Measurements from ENCODE around the gene ST14.
"Not testable (repeated sequence)": the region's sequence is repeated elsewhere in the genome, so short reads cannot be mapped to it uniquely, and the experiment has no call there.

Gene ST14

DNA sequence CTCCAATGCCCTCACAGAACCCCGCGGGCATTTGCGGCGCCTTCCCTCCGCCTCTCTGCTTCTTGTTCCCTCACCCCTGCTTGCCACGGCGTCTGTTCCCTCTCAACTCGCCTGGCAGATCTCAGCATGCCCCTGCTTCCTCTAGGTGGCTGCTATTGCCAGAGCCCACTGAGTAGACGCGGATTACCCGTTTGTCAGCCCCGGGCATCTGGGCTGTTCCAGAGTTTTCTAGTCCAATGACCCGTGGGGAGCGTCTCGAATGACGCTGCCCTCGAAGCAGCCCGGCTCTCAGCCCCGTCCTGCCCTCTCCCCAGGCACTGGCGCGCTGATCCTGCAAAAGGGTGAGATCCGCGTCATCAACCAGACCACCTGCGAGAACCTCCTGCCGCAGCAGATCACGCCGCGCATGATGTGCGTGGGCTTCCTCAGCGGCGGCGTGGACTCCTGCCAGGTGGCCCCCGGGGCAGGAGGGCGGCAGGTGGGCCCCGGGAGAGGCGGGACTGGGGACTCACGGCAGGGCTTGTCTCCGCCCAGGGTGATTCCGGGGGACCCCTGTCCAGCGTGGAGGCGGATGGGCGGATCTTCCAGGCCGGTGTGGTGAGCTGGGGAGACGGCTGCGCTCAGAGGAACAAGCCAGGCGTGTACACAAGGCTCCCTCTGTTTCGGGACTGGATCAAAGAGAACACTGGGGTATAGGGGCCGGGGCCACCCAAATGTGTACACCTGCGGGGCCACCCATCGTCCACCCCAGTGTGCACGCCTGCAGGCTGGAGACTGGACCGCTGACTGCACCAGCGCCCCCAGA is 49.7 kb downstream of the ST14 start:
- DNase-seq (ENCODE audit: low read depth) = no peak

DNA sequence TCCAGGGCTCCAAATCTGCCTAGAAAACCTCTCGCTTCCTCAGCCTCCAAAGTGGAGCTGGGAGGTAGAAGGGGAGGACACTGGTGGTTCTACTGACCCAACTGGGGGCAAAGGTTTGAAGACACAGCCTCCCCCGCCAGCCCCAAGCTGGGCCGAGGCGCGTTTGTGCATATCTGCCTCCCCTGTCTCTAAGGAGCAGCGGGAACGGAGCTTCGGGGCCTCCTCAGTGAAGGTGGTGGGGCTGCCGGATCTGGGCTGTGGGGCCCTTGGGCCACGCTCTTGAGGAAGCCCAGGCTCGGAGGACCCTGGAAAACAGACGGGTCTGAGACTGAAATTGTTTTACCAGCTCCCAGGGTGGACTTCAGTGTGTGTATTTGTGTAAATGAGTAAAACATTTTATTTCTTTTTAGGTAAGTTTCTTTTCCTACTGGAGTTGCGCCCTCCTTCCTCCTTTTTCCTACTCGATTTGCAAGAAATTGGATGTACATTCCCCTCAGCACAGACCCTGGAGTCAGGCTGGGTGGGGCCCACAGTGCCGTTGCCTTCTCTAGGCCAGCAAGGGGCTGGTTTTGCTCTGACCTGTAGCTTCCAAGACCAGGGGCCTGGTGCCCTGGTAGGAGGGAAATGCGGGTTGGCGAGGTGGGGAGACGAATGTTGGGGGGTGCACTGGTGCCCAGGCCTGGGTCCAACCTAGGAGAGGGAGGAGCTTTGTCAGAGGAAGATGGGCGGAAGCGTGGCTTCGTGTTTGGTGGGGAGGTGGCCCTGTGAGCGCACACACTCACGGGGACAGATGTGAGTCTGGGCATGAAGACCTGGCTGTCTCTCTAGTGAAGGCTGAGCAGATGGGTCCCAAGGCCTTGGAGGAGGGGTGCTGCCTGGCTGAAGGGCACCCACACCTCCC is 50.6 kb downstream of the ST14 start:
- DNase-seq (ENCODE audit: low read depth) = no peak

DNA sequence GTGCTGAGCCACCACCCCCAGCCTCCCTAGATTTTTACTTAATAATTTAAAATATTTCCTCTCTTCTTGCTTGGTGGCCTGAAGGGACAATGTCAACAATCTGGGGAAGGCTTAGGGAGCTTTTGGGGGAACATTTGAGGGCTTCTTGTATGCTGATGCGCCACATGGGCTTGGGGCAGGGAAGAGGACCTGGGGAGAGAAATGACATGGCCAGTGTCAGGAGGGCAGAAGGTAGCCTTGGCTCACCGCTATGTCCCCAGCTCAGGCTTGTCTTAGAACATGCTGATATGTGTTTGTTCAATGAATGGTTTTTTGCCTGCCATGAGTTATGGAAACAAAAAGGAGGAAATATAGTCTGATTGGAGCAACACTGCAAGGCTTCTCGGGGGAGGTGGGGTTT is 51.6 kb downstream of the ST14 start:
- no peak for DNase-seq (ENCODE audit: low read depth)

DNA sequence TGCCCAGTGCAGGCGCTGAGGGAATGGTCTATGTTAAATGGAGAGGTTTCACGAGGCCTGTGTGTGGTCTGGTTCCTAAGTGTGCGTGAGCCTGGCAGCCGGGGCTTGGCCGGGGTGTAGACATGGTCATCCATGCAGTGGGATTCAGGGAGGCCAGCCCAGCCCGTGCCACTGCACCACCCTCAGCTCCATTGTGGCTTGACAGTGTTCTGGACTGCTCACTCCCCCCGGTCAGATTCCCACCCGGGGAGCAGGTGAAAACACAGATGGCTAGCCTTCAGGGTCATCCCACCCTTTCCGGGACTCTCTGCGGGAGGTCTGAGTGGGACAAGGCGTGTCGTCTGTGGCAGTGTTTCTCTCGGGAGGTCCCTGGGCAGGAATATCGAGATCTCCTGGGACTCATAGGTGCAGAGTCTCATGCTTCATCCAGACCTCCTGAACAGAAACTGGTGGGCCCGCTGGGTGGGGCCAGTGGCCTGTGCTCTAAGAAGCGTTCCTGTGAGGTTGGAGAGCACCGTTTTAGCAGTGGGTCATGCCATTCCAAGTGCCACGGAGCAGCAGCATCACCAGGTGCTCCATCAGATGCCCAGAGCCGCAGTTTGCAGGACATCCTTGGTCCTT is 52.3 kb downstream of the ST14 start:
- DNase-seq (ENCODE audit: low read depth) = no peak

- no peak for DNase-seq (ENCODE audit: low read depth)
These were observed 52.9 kb downstream of the ST14 start for GRCh38 chr11:130212431-130212961.

DNA sequence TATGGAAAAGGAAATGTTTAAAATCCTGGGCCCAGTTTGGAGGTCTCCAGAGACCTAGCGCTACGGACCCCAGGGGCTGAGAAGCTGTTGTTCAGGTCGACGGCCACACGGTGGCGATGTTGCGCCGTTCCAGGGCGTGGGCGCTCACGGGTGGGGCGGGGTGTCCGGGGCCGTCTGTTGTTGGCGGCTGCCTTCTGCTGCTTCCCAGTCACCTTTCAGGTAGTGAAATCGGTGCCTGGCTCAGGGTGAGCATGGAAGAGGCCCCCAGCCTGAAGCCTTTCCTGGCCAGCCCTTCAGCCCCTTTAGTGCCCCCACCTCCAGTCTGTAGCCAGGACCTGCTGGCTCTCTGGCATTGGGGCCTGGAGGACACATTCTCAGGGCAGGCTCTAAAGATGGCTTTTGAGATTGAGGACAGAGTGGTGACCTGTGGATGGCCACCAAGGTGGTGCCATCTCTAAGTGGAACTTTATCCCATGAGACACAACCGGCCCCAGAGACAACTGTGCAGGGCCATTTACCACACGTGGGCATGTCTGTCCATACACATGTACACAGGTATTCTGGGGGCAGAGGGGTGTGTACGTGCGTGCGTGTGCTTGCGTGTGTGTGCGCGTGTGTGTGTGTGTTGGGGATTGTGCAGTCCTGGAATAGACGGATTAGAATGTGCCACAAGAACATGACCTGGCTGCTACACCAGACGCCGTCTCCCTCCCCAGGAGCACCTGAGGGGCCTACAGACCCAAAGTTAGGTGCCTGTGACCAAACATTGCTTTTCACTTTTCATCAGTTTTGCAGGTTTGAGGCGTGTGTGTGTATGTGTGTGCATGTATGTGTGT is 53.8 kb downstream of the ST14 start:
- DNase-seq (ENCODE audit: low read depth) = peak; percentile 51

GRCh38 chr11:130213979-130214281 is 54.3 kb downstream of the ST14 start:
- no peak for DNase-seq (ENCODE audit: low read depth)

DNA sequence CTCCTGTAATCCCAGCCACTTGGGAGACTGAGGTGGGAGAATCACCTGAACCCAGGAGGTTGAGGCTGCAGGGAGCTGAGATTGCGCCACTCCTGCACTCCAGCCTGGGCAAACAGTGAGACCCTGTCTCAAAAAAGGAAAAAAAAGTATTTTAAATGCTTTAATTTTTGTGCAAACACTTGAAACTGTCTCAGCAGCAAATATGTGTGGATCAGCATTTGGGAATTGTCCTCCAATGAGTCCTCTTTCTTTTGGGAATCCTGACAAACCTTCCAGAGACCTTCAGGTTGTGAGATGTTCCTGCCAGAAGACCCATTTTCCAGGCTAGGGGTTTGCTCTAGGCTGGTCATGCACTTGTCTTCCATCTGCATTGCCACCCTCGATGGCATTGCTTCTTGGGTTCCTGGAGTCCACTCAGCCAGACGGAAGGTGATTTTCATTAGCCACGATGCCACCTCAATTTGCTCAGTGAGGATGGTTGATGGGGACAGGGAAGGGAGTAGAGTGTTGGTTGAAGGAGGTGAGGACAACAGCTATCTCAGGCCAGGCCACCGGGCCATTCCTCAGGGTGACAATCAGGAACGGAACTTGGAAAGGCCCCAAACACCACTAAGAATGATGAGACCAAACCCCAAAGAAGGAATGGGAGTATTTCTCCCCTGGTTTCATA is 55.4 kb downstream of the ST14 start:
- DNase-seq (ENCODE audit: low read depth) = no peak

- DNase-seq (ENCODE audit: low read depth) = no peak
These were observed 56.1 kb downstream of the ST14 start for GRCh38 chr11:130215531-130216220.

- no peak for DNase-seq (ENCODE audit: low read depth)
These were observed 56.6 kb downstream of the ST14 start for GRCh38 chr11:130216221-130216550.

GRCh38 chr11:130216591-130217132 is 57.1 kb downstream of the ST14 start:
- no peak for DNase-seq (ENCODE audit: low read depth)

- DNase-seq (ENCODE audit: low read depth) = no peak
These were observed 57.8 kb downstream of the ST14 start for GRCh38 chr11:130217133-130218031.

DNA sequence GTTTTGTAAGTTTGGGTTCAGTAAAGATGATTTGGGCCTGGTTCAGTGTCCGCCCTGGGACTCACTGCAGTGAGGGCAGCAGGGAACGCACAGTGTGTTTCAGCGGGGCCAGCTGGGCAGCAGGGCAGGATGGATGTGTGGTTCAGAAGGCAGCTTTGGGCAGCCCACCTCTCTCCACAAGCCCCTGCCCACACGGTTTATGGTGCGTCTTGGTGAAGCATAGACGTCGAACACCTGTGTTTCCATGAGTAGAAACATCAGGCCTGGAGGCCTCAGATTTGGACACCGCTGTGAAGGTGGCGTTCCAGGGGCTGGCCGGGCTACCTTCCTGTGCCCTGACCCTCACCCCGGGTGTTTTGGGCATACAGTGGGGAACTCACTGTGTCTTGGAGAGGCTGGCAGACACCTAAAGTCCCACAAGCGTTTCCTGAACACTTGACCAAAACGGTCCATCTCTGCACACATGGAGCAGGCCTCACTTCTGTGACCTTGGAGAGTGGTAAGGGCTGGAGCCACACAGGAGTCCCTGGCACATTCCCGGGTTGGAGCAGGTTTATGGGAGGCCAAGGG is 59.0 kb downstream of the ST14 start:
- no peak for DNase-seq (ENCODE audit: low read depth)

- DNase-seq (ENCODE audit: low read depth) = no peak
These were observed 59.6 kb downstream of the ST14 start for GRCh38 chr11:130219148-130219547.

DNA sequence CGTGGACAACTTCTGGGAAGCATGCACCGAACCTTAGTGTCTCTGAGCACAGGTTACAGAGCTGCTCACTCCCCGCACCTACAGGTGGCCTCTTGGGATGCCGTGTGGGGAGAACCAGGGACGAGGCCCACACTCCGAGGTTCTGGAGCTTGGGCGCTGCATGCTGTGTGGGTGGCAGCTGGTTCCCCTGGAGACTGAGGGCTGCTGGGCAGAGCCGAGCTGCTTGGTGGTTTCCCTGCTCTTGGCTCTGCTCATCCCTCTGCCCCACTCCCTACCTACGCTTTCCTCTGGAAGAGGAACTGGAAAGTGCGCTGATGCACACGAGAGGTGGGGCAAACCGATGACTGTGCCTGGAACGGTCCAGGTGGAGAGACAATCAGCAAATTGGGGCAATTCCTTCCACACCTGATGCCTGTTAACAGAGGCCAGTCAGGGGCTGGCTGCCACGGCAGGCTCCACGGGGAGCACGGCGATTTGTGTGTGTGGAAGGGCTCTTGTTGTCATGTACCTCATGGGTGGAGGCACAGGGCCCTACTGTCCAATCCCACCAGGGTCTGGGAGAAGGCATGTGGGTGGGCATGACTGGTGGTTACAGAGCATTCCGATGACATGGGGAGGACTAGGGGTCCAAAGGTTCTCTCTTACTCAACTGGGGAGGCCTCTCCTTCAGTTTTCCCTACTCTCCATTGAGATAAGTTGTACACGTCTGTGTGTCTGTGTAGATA is 60.9 kb downstream of the ST14 start:
- DNase-seq (ENCODE audit: low read depth) = no peak

GRCh38 chr11:130223291-130223971 is 63.8 kb downstream of the ST14 start:
- peak; percentile 4 for DNase-seq (ENCODE audit: low read depth)

DNA sequence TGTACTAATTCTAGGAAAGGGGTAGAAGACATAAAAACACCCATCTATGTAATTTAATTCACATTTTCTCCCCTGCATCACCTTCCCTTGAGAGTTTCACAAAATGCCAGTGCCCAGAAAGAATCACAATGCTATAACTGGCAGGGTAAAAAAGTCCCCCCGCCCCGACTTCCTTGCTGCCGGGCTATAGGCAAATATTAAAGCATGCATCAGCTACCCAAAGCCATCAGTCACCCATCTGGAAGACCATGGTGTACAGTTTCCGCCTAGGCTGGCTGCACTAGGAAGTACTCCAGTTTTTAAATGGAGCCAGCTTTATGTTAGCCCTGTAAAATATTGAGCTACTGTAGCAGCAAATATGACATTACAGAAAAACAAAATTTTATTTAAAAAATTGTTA is 67.8 kb downstream of the ST14 start:
- DNase-seq (ENCODE audit: low read depth) = no peak

- not testable (repeated sequence) for DNase-seq (ENCODE audit: low read depth)
These were observed 73.9 kb downstream of the ST14 start for GRCh38 chr11:130233486-130233885.
